Lower leg skin (tissue), 4 donors: Measurements from ENCODE around the gene UQCC2. TPM values are rescaled to one million over a fixed set of nuclear protein-coding genes. Genes with fewer than 3 reads are reported as not detected.

Experiments
- DNase-seq, 2 donors: peaks; one replicate each; pipeline ENCODE4 v3.0.0-alpha.2; 2019; ENCODE audit warnings: low spot score in 2 of 2
- H3K4me3 ChIP-seq: fragments of 200-600 bp; sonication (generic); 2 replicates; pipeline ENCODE4 v1.5.1; 2017; ENCODE audit warnings: mild to moderate bottlenecking, low read depth; ENCODE audit not compliant: poor library complexity, severe bottlenecking
- CTCF ChIP-seq, 3 donors: fragments of 450-650 bp; IDR thresholded peaks; one replicate each; pipeline ENCODE4 v1.5.1; 2016; ENCODE audit warnings: antibody characterized with exemption in 3 of 3, mild to moderate bottlenecking in 3 of 3, moderate library complexity in 2 of 3
- POLR2A ChIP-seq, 2 donors: fragments of 450-650 bp; IDR thresholded peaks; one replicate each; pipeline ENCODE4 v1.6.1; 2016 to 2017; ENCODE audit warnings: antibody characterized with exemption in 2 of 2, mild to moderate bottlenecking in 1 of 2, moderate library complexity in 1 of 2
- WGBS, 2 donors: methylation state at CpG; one replicate each; pipeline ENCODE4 v1.1.5; 2018; 5-methylcytosine and 5-hydroxymethylcytosine counted together
- intact Hi-C: fragments of 100-400 bp; cut with DNase I; formaldehyde crosslinking; loops from one replicate; pipeline ENCODE4 v1.15.0; 2023; ENCODE audit warnings: low total_unique reads
- total RNA-seq, 4 donors: library from RNA; depleted of rRNA; stranded (reverse); fragments of >200 nt; gene quantifications; one replicate each; pipeline ENCODE4 v1.1.0, GENCODE V29; 2016

UQCC2 gene
- total RNA-seq, 4 donors from 2014 or later = 8.5 to 20.4 (median 10.2) TPM

GRCh38 chr6:33700391-33701050 lies 11.0 kb downstream of the UQCC2 start:
- no peak for DNase-seq
- H3K4me3 ChIP-seq = no peak overlapping the region
- intact Hi-C loops = loop anchor here (5.0 kb wide), 1 partner anchor 113 kb away; no protein-coding TSS in a partner anchor
- WGBS, 2 donors = 42 to 47% methylated on average over 10 of the region's 10 CpGs
- TF ChIP-seq POLR2A (IDR thresholded peaks at IDR 0.05) (no peak), CTCF (IDR thresholded peaks at IDR 0.05) (peak in 1 of 3 donors; percentile 12)

GRCh38 chr6:33699739-33700138 lies 11.8 kb downstream of the UQCC2 start:
- intact Hi-C loops = loop anchor here (5.0 kb wide), 1 partner anchor 112 kb away; no protein-coding TSS in a partner anchor
- no peak for TF ChIP-seq CTCF (IDR thresholded peaks at IDR 0.05)
- TF ChIP-seq POLR2A (IDR thresholded peaks at IDR 0.05) = no peak
- 39 to 48% methylated on average over 5 of the region's 5 CpGs for WGBS, 2 donors
- no peak for DNase-seq
- no peak overlapping the region for H3K4me3 ChIP-seq

GRCh38 chr6:33699131-33699530 lies 12.4 kb downstream of the UQCC2 start:
- 36 to 59% methylated on average over 8 of the region's 8 CpGs for WGBS, 2 donors
- DNase-seq = no peak
- H3K4me3 ChIP-seq = no peak overlapping the region
- TF ChIP-seq CTCF (IDR thresholded peaks at IDR 0.05) = no peak
- no peak for TF ChIP-seq POLR2A (IDR thresholded peaks at IDR 0.05)
- intact Hi-C loops = no loop called here

GRCh38 chr6:33698494-33698893 lies 13.0 kb downstream of the UQCC2 start:
- DNase-seq = no peak
- 57 to 63% methylated on average over 10 of the region's 10 CpGs for WGBS, 2 donors
- intact Hi-C loops = no loop called here
- H3K4me3 ChIP-seq = no peak overlapping the region
- no peak for TF ChIP-seq POLR2A (IDR thresholded peaks at IDR 0.05)
- TF ChIP-seq CTCF (IDR thresholded peaks at IDR 0.05) = no peak

- no peak overlapping the region for H3K4me3 ChIP-seq
- 93 to 99% methylated on average over 10 of the region's 10 CpGs for WGBS, 2 donors
- intact Hi-C loops = no loop called here
- no peak for DNase-seq
- TF ChIP-seq POLR2A (IDR thresholded peaks at IDR 0.05) = no peak
- TF ChIP-seq CTCF (IDR thresholded peaks at IDR 0.05) = no peak
Observed at GRCh38 chr6:33697845-33698244, 13.7 kb downstream of the UQCC2 start.
